HepG2 (cell line): ENCODE measurements around the gene MBLAC1.

ENCODE experiments used
- DNMT3B ChIP-seq: conservative IDR thresholded peaks from 2 replicates; pipeline ENCODE4 v1.6.1; 2016; ENCODE audit warnings: missing biosample characterization, control low read depth
- ERF ChIP-seq: IDR thresholded peaks from 2 replicates; pipeline ENCODE4 v1.6.1; 2018; ENCODE audit warnings: missing biosample characterization, missing genetic modification reagents
- HMG20A ChIP-seq: IDR thresholded peaks from 2 replicates; pipeline ENCODE4 v1.6.1; 2016; ENCODE audit warnings: borderline replicate concordance
- ZNF83 ChIP-seq: sonication (generic); formaldehyde crosslinking; IDR thresholded peaks from 2 replicates; pipeline ENCODE4 v1.4.0; 2020; ENCODE audit warnings: missing genetic modification reagents, mild to moderate bottlenecking, borderline replicate concordance

GRCh38 chr7:100081535-100082102 lies 45.1 kb upstream of the MBLAC1 start, which contains the start of gene ZNF3:
- TF ChIP-seq ZNF83: no peak; the same call in 1 of the 2 replicates
- TF ChIP-seq HMG20A (CRISPR knock-in tag): 0 out of 2 replicates have a peak, but pooled peaks have one; percentile 9
- TF ChIP-seq ERF: peak; percentile 98
- TF ChIP-seq DNMT3B (CRISPR knock-in tag): no peak
